C4-2B (cell line): ENCODE data around the gene SLMAP.

Experiments used
- CTCF ChIP-seq: fragments of 450-650 bp; conservative IDR thresholded peaks from 2 replicates; pipeline ENCODE4 v1.5.1; 2017; ENCODE audit warnings: mild to moderate bottlenecking
- ZFX ChIP-seq: fragments of 450-650 bp; IDR thresholded peaks from 2 replicates; pipeline ENCODE4 v1.6.1; 2017

GRCh38 chr3:57856675-57857074 is 100.6 kb downstream of the SLMAP start:
- peak; percentile 31 for TF ChIP-seq CTCF
- no peak for TF ChIP-seq ZFX
